ENCODE measurements around the gene USP37.
A peak's percentile ranks its signal among the peaks of the same experiment; 100 is the strongest.

Gene USP37

GRCh38 chr2:218418717-218419458, 149.3 kb downstream of the USP37 start, which contains the start of gene VIL1:
TSS of gene VIL1 (plus strand) at chr2:218419123. CDS start at chr2:218423779, 4,656 bp downstream.
- no CpG with 5 or more reads among the region's 9 CpGs for WGBS (ENCODE audit: extremely low coverage, insufficient coverage, insufficient read length)
- no peak within 1 kb of the TSS for H3K18ac ChIP-seq (ENCODE audit: low read length)
- no peak within 1 kb of the TSS for H4K12ac ChIP-seq (ENCODE audit: low read depth, low read length)

DNA sequence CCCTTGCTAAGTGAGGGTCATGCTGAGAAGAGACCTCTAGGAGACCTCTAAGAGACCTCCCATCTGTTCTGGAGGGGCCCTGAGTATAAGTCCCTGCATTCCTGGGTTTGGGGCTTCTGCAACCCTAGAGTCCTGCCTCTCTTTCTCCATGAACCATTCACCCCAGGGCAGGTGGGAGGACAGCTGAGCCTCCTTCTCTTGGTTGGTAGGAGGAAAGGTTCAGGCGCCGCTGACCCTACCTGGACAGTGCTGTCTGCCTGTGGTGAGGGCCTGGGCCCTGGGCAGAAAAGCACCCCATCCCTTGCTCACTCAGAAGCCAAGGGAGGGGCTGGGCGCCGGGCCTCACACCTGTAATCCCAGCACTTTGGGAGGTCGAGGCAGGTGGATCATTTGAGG, 149.8 kb downstream of the USP37 start:
- no peak overlapping the region for H2BK120ac ChIP-seq (ENCODE audit: insufficient read depth, low read length, poor library complexity)
- no CpG with 5 or more reads among the region's 5 CpGs for WGBS (ENCODE audit: extremely low coverage, insufficient coverage, insufficient read length)
- no peak overlapping the region for H2AFZ ChIP-seq (ENCODE audit: insufficient read depth, low read length, poor library complexity)
- no peaks in the 10 kb centered on the region for H3K4me1 ChIP-seq (ENCODE audit: control insufficient read depth in 1 of 2, insufficient read depth in 2 of 2, low read length in 2 of 2)
- H3K79me1 ChIP-seq (ENCODE audit: low read length): no peaks in the 10 kb centered on the region
- H3K4ac ChIP-seq (ENCODE audit: low read depth, low read length): no peak overlapping the region
- no peaks in the 10 kb centered on the region for H3K27me3 ChIP-seq (ENCODE audit: insufficient read depth, low read length)
- H3K14ac ChIP-seq (ENCODE audit: low read length): no peak overlapping the region
- no peak overlapping the region for H3K9ac ChIP-seq (ENCODE audit: low read length)
- H4K91ac ChIP-seq (ENCODE audit: low read depth, low read length): no peak overlapping the region
- no peak overlapping the region for H2AK5ac ChIP-seq (ENCODE audit: low read length)
- no peak overlapping the region for H3K4me3 ChIP-seq (ENCODE audit: low read depth, low read length)
- H3K18ac ChIP-seq (ENCODE audit: low read length): no peak overlapping the region
- H3K4me2 ChIP-seq (ENCODE audit: low read length): no peak overlapping the region
- no peak overlapping the region for H4K8ac ChIP-seq (ENCODE audit: low read depth, low read length)
- no peaks in the 10 kb centered on the region for H3K79me2 ChIP-seq (ENCODE audit: control insufficient read depth, insufficient read depth, low read length, poor library complexity)
- no peak overlapping the region for H2BK12ac ChIP-seq (ENCODE audit: low read length)
- H3K9me3 ChIP-seq (ENCODE audit: insufficient read depth, low read depth, low read length): no peaks in the 10 kb centered on the region
- no peaks in the 10 kb centered on the region for H3K36me3 ChIP-seq (ENCODE audit: control insufficient read depth in 1 of 2, insufficient read depth in 2 of 2, low read length in 2 of 2)
- no peak overlapping the region for H4K12ac ChIP-seq (ENCODE audit: low read depth, low read length)
- H2BK5ac ChIP-seq (ENCODE audit: low read depth, low read length, poor library complexity): no peak overlapping the region
- H3K27ac ChIP-seq (ENCODE audit: low read depth, low read length): no peak overlapping the region
- H3K23ac ChIP-seq (ENCODE audit: low read length): no peak overlapping the region
- no peak for DNase-seq

More at GRCh38 chr2:218418717-218419458, 149.3 kb downstream of the USP37 start, which contains the start of gene VIL1:
- Histone ChIP-seq H3K4ac (ENCODE audit: low read depth, low read length) (no peak within 1 kb of the TSS), H3K4me1 (ENCODE audit: control insufficient read depth in 1 of 2, insufficient read depth in 2 of 2, low read length in 2 of 2) (no peaks in the 10 kb centered on the region), H3K23ac (ENCODE audit: low read length) (no peak within 1 kb of the TSS), H3K79me2 (ENCODE audit: control insufficient read depth, insufficient read depth, low read length, poor library complexity) (no peaks in the 10 kb centered on the region), H3K27me3 (ENCODE audit: insufficient read depth, low read length) (no peaks in the 10 kb centered on the region), H4K8ac (ENCODE audit: low read depth, low read length) (no peak within 1 kb of the TSS), H2AFZ (ENCODE audit: insufficient read depth, low read length, poor library complexity) (no peak within 1 kb of the TSS), H3K4me3 (ENCODE audit: low read depth, low read length) (no peak within 1 kb of the TSS), H3K36me3 (ENCODE audit: control insufficient read depth in 1 of 2, insufficient read depth in 2 of 2, low read length in 2 of 2) (no peaks in the 10 kb centered on the region), H3K4me2 (ENCODE audit: low read length) (no peak within 1 kb of the TSS), H4K91ac (ENCODE audit: low read depth, low read length) (no peak within 1 kb of the TSS), H3K79me1 (ENCODE audit: low read length) (no peaks in the 10 kb centered on the region), H3K9ac (ENCODE audit: low read length) (no peak within 1 kb of the TSS), H2BK5ac (ENCODE audit: low read depth, low read length, poor library complexity) (no peak within 1 kb of the TSS), H3K14ac (ENCODE audit: low read length) (no peak within 1 kb of the TSS), H3K27ac (ENCODE audit: low read depth, low read length) (no peak within 1 kb of the TSS), H2AK5ac (ENCODE audit: low read length) (no peak within 1 kb of the TSS), H3K9me3 (ENCODE audit: insufficient read depth, low read depth, low read length) (no peaks in the 10 kb centered on the region), H2BK12ac (ENCODE audit: low read length) (no peak within 1 kb of the TSS), H2BK120ac (ENCODE audit: insufficient read depth, low read length, poor library complexity) (no peak within 1 kb of the TSS)
- DNase-seq: no peak

DNA sequence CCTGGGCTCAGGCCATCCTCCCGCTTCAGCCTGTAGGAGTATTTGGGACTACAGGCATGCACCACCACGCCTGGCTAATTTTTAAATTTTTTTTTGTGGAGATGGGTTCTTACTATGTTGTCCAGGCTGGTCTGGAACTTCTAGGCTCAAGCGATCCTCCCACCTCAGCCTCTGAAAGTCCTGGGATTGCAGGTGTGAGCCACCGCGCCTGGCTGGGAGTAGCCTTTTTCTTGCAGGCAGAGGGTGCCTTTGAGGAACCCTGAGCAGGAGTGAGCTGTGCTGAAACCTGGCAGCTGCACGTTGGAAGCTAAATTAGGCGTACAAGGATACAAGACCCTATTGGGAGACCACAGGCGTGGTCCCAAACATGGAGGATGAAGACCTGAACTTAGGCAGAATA, 160.4 kb downstream of the USP37 start:
- Histone ChIP-seq H3K4me1 (ENCODE audit: control insufficient read depth in 1 of 2, insufficient read depth in 2 of 2, low read length in 2 of 2) (peaks cover 11 to 13% of the 10 kb centered on the region in 2 experiments), H2AFZ (ENCODE audit: insufficient read depth, low read length, poor library complexity) (no peak overlapping the region), H2BK5ac (ENCODE audit: low read depth, low read length, poor library complexity) (no peak overlapping the region), H3K14ac (ENCODE audit: low read length) (no peak overlapping the region), H3K36me3 (ENCODE audit: control insufficient read depth in 1 of 2, insufficient read depth in 2 of 2, low read length in 2 of 2) (peaks cover 20 to 21% of the 10 kb centered on the region in 2 experiments), H3K79me2 (ENCODE audit: control insufficient read depth, insufficient read depth, low read length, poor library complexity) (no peaks in the 10 kb centered on the region), H2AK5ac (ENCODE audit: low read length) (peak overlapping the region; percentile 54), H3K27me3 (ENCODE audit: insufficient read depth, low read length) (no peaks in the 10 kb centered on the region), H3K23ac (ENCODE audit: low read length) (no peak overlapping the region), H3K4me3 (ENCODE audit: low read depth, low read length) (no peak overlapping the region), H4K91ac (ENCODE audit: low read depth, low read length) (no peak overlapping the region), H4K8ac (ENCODE audit: low read depth, low read length) (peak overlapping the region; percentile 44), H3K4me2 (ENCODE audit: low read length) (no peak overlapping the region), H3K79me1 (ENCODE audit: low read length) (peaks cover 8% of the 10 kb centered on the region), H3K27ac (ENCODE audit: low read depth, low read length) (no peak overlapping the region), H4K12ac (ENCODE audit: low read depth, low read length) (no peak overlapping the region), H3K9me3 (ENCODE audit: insufficient read depth, low read depth, low read length) (no peaks in the 10 kb centered on the region), H3K9ac (ENCODE audit: low read length) (no peak overlapping the region), H3K18ac (ENCODE audit: low read length) (no peak overlapping the region), H2BK12ac (ENCODE audit: low read length) (no peak overlapping the region), H3K4ac (ENCODE audit: low read depth, low read length) (no peak overlapping the region), H2BK120ac (ENCODE audit: insufficient read depth, low read length, poor library complexity) (no peak overlapping the region)
- no peak for DNase-seq
- no CpG with 5 or more reads among the region's 8 CpGs for WGBS (ENCODE audit: extremely low coverage, insufficient coverage, insufficient read length)

DNA sequence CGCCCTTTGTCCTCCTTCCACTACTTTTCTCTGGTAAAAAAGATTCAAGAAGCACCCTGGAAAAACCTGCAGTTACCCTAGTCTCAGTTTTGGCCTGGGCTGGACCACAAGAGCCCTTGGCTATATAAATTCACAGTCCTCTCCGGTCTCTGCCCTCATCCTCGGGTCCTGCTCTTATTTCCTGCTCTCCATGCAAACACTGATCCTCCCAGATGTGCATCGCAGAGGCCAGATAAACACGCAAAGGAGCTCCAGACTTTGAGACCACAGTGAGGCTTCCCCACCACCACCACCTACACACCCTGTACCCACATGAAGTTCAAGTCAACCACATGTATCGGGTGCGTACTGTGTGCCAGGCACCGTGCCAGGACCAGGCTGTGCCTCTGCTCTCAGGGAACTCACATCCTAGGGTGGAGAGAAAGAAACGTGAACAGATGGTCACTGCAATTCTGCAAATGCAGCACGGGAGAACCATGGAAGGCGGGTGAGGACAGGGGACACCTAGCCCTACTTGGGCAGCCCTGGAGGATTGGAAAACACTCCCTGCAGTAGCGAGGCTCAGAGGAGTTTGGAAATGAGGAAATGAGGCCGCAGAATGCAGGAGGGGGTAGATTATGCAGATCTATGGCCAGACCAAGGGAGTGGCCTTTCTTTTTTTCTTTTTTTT, 161.1 kb downstream of the USP37 start:
- peak overlapping the region; percentile 49 for H3K9ac ChIP-seq (ENCODE audit: low read length)
- no peak for DNase-seq
- no peak overlapping the region for H2BK5ac ChIP-seq (ENCODE audit: low read depth, low read length, poor library complexity)
- H4K12ac ChIP-seq (ENCODE audit: low read depth, low read length): peak overlapping the region; percentile 59
- no peak overlapping the region for H3K18ac ChIP-seq (ENCODE audit: low read length)
- no peaks in the 10 kb centered on the region for H3K79me2 ChIP-seq (ENCODE audit: control insufficient read depth, insufficient read depth, low read length, poor library complexity)
- H2BK120ac ChIP-seq (ENCODE audit: insufficient read depth, low read length, poor library complexity): peak overlapping the region; percentile 56
- H3K79me1 ChIP-seq (ENCODE audit: low read length): peaks cover 8% of the 10 kb centered on the region
- peak overlapping the region; percentile 67 for H3K14ac ChIP-seq (ENCODE audit: low read length)
- peak overlapping the region; percentile 32 for H3K4me3 ChIP-seq (ENCODE audit: low read depth, low read length)
- peak overlapping the region; percentile 89 for H3K4me2 ChIP-seq (ENCODE audit: low read length)
- H2AK5ac ChIP-seq (ENCODE audit: low read length): peak overlapping the region; percentile 57
- H4K8ac ChIP-seq (ENCODE audit: low read depth, low read length): peak overlapping the region; percentile 93
- peak overlapping the region; percentile 89 for H2AFZ ChIP-seq (ENCODE audit: insufficient read depth, low read length, poor library complexity)
- H3K4me1 ChIP-seq (ENCODE audit: control insufficient read depth in 1 of 2, insufficient read depth in 2 of 2, low read length in 2 of 2): peaks cover 11 to 13% of the 10 kb centered on the region in 2 experiments
- no peaks in the 10 kb centered on the region for H3K9me3 ChIP-seq (ENCODE audit: insufficient read depth, low read depth, low read length)
- no peak overlapping the region for H3K23ac ChIP-seq (ENCODE audit: low read length)
- WGBS (ENCODE audit: extremely low coverage, insufficient coverage, insufficient read length): no CpG with 5 or more reads among the region's 13 CpGs
- H4K91ac ChIP-seq (ENCODE audit: low read depth, low read length): peak overlapping the region; percentile 83
- peak overlapping the region; percentile 7 for H3K27ac ChIP-seq (ENCODE audit: low read depth, low read length)
- H3K27me3 ChIP-seq (ENCODE audit: insufficient read depth, low read length): no peaks in the 10 kb centered on the region
- peak overlapping the region; percentile 28 for H3K4ac ChIP-seq (ENCODE audit: low read depth, low read length)
- peaks cover 26 to 27% of the 10 kb centered on the region in 2 experiments for H3K36me3 ChIP-seq (ENCODE audit: control insufficient read depth in 1 of 2, insufficient read depth in 2 of 2, low read length in 2 of 2)
- no peak overlapping the region for H2BK12ac ChIP-seq (ENCODE audit: low read length)

Data from trophoblast cell (in vitro differentiated cells and primary cell).